ENCODE results near the gene GMFB. TPM values are rescaled to one million over a fixed set of nuclear protein-coding genes. Genes with fewer than 3 reads are reported as not detected.
A peak's percentile ranks its signal among the peaks of the same experiment; 100 is the strongest.

The GMFB gene
- total RNA-seq, 1 donor from 2014 or later: 66.0 TPM

DNA sequence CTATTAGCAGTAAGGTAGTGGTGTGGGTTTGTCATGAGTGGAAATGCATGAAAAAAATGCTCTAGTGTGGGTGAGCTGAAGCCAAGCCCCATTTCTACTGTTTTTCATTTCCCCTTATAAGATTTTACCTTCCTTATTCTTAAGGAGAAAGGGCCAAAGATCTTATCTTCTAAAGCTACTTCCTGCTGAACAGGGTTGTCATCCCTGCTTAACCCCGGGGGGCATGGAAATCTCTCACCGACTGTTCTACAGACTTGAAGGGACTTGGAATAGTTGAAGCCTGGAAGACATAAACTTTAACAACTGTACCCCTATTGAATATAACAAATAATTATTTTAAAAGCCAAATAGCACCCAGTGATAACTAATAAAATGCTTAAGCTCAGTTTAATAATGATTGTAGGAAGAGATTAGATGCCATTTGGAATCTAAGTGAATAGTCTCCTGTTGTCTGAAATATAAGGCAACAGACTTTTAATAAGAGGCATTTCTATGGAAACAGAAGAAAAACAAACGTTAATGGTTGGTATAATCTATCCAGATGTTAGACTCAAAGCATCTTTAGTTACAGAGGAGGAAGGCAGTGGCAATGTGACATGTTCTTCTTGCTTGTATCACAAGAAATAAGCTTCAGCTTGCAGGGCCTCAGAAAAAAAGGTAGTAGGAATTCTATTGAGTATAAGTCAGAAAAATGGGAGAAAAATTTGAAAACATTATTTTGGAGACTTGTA is 1.8 kb upstream of the GMFB start:
- DNase-seq (ENCODE audit: low spot score): no peak

DNA sequence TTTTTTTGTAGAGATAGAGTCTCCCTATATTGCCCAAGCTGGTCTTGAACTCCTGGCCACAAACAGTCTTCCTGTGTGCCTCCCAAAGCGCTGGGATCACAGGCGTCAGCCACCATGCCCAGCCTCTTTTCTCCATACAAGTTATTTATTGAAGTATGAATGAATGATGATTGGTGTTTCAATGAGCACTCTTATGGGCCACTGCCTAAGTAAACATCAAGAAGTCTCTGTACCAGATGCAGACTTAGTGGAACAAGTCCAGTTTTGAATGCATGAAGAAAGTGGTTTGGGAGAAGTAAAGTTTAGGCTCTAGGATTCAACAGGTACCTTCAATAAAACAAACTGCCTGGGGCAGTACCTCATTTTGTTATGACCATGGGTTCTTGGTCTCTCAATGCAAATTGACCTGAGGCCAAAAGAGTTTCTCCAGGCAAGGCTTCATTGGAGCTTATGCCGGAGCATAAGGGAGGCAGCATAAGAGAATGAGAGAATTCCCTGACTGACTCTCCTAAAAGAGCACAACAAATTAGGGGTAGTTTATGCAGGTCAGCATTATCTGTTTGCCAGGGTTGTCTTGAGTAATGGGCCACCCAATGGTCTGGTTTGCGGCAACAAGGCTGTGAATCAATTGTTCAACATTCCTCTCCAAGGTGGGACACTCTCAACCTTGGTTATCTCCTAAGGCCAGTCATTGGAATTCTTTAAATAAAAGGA is 1.1 kb upstream of the GMFB start:
- no peak for DNase-seq (ENCODE audit: low spot score)

DNA sequence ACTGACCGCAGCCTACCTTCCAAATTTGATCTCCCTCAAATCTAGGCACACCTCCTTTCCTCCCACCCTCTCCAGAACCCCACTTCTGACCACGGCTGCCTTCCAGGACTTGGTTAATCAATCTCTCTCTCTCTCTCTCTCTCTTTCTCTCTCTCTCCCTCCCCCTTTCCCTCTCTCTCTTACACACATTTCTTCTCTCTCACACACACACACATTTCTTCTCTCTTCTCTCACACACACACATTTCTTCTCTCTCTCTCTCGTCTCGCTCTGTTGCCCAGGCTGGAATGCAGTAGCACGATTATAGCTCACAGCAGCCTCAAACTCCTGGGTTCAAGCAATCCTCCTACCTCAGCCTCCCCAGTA is 521 bp upstream of the GMFB start:
- DNase-seq (ENCODE audit: low spot score): no peak

DNA sequence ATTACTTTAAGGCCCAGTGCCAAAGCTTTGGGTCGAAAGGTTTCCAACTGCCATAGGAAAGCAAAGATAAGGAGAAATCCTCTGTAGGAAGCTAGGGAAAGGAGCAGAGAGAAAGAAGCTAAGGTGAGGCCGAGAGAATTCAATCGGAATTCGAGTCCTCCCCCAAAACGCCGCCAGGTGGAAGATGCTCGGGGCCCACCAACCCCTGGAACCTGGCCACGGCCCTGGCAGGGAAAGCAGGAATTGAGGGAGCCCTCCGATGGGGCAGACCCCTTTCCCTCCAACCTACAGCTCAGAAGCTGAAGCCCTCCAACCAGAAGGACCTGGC is 498 bp downstream of the GMFB start:
- DNase-seq (ENCODE audit: low spot score): no peak

DNA sequence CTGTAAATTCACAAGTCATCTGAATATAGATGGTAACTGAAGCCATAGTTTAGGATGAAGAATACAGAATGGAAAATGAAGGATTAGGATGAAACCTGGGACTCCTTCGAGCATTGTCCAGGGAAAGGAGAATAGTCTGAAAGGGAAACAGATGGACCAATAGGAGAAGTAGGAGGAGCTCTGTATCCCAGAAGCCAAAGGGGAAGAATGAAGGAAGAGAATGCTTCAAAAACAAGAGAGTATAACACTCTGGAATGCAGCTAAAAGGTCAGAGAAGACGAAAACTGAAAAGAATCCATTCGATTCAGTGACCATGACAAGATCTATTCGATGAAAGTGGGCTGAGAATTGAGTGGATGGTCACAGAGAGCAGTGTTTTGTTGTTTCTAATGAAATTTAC is 1.0 kb downstream of the GMFB start:
- no peak for DNase-seq (ENCODE audit: low spot score)

DNA sequence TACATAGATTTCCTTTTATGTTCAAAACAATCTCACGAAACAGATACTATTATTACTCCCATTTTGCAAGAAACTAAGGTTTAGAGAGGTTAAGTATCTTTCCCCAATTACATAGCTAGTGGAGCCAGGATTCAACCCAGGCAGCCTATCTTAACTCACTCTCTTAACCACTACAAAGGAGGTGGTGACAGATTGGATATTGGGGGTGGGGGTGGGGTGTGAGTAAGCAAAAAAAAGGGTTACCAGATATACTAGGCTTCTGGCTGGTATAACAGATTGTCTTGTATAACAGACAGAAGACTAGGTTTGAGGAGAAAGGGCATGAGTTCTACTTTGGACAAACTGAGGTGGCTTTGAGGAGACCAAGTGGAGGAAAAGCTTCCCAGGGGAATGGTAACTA is 2.1 kb downstream of the GMFB start:
- no peak for DNase-seq (ENCODE audit: low spot score)

DNA sequence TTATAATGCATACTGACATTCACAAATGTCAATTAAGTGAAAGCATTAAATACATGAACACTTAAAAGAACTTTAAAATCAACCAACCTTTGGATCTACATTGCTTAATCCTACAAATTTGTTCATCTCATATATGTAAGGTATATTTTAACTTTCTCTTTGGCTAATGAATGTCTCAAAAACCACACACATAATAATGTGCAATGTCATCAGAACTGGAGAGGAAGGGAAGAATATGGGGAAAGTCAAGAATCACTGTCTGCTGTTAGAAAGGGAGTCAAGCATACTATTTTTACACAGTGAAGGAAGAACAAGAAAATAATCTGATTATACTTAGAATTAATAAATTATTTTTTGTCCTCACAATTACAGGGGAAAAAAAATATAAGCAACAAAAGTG is 4.9 kb downstream of the GMFB start:
- no peak for DNase-seq (ENCODE audit: low spot score)

DNA sequence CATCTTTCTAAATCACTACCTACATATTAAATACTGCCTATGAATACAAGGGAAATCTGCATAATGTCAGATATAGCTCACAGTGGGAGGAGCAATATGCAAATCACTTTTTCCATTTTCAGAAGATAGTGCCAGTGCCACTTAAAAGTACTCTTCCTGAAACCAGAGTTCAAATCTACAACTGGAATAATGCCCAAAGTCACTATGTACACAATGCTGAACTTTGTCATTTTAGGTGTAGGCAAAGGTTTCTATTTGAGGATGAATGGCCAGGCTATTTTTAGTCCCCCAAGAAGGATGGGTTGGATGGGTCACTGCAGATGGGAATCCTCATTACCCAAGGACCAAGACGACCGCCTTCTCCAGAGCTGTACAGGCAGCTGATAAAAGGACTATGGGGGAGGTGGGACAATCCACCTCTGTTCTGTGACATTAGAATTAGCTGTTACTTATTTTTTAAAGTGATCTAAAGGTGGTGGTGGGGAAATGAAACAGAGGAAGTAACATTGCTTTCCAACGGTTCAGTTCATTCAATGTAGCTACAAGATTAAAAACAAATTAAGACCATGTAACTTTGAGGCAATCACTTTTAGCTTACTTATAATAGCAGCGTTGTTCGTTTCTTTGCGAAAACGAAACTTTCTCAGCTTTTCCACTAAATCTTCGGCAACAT is 5.6 kb downstream of the GMFB start:
- no peak for DNase-seq (ENCODE audit: low spot score)

DNA sequence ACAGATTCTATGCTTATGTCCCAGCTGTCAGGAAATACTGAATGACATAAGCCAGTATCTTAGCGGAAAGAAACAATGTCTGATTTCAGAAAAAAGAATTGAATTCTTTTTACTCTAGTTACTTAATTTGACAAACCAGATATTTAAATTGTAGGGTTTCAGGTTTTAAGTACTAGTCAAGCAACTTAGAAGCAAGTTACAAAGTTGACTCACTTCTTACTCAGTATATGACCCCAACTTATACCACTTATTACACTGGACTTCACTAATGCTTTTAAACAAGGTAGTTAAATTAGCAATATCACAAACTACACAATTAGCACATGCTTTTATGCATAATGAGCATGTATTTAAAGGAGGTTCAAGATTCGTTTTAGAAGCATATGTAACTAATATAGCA is 7.1 kb downstream of the GMFB start:
- no peak for DNase-seq (ENCODE audit: low spot score)

DNA sequence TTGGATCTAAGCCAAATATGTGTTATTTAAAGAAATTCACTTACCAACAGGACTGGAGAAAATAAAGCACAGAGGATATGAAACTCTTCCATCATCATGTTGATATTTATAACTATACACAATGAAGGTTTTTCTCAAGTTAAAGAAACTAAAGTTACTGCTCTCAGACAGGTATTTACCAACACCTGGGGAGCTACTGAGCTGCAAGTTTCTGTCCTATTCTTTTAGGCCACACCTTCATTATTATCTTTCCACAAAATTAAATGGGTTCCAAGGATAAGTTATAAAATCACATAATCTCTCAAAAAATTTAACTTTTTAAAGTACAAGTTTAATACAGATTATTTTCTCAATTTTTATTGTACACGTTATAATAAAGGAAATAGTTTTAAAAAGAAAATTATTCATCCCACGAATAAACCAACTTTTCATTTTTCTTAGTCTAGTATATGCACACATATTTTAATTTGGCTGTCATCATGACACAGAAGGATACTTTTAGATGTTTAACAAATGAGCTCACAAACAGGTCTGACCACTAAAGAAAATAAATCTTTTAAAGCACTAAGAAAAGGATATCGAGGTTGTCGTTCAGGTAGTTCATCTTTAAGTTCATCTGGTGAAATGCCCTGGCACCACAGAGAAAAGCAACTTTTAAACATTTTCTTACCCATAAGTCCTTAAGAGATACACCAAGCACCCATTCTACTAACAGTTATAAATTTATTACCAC is 7.8 kb downstream of the GMFB start:
- no peak for DNase-seq (ENCODE audit: low spot score)

DNA sequence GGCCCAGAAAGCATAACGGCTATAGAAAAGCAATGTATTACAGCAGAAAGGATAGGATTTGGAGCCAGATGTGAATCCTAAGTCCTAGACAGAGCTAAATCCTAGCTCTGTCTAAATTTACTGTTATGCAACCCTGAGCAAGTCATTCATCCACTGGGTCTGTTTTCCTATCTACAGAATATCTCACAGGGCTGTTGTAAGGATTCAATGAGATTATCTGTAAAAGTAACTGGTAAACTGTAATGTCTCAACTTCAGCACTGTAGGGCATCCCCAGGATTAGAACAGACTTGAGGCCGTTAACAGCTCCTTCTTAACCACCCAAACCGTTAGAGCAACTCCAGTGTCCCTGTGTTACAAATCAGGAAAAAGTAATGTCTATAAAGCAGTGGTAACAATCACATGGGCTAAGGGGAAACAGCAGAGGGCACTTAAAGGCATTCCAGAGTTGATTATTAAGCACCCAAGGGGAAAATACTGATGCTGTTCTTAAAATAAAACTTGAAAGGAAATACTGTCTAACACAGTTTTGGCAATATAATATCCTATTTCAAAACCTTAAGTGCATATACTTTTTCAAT is 10.1 kb downstream of the GMFB start:
- peak; percentile 96 for DNase-seq (ENCODE audit: low spot score)

DNA sequence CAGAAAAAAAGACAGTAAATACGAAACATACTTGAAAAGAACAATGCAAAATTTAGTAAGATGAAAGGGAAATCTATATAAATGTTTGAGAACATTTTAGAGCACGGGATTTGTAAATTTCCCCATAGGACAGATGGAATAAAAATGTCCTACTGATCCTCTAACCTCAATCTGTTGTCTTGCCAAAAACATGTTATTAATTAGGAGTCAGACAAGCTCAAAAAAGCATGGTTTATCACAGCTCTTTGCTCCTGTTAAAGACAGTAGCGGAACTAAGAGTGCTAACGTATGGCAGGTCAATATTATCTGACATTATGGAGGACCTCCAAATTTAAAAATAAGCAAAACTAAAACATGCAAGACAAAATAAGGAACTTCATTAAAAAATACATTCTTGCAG is 12.9 kb downstream of the GMFB start:
- DNase-seq (ENCODE audit: low spot score): no peak

DNA sequence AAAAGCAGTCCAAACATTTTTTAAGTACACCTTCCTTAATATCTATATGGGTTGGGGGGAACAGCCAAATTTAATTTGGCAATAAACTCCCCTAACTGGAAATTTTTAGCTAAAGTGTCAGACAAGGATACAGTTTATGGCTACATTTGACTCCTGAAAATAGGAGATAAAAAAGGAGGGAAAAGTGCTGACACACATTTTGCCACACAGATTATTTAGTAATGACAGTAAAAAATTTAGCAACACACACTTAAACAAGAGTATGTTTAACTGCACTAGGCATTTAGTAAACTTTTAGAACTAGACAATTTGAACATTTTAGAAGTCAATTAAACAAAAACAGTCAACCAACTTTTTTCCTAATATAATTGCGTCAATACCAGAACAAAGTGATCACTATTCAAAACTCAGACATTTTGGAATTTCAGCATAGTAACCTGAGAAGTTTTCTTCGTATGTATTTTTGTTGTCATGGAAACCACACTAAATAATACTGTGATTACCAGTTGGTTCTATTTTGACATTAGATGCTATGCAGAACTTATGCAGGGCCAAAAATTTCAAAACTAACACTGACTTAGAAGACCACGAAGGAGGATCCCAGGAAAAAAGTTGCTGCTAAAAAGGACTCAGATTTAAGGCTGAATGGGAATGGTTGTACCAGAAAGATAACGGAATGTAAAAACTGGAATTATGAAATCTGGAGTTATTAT is 13.4 kb downstream of the GMFB start:
- peak; percentile 59 for DNase-seq (ENCODE audit: low spot score)

DNA sequence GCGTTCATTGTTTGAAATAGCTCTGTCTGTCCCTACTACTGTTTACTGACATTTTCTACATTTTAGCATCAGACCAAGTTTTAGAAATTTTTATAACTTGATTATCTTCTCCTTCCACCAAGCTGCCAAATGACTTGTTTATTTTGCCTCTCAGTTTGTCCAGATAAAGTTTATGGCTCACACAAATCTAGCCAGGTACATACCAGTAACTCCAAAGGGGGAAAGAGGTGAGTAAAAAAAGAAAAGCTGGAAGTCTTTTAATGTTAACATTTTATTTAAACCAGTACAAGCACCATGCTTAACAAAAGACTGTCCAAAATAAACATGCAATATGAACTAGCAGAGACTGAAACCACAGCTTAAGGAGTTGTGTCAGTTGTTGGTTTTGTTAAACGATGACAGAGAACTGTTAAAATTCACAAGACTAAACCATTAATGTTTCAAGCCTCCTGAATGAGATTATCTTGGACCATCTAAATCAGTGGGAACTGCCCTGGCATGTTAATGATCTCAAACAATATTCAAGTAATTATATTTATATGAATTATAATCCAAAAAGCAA is 14.5 kb downstream of the GMFB start:
- no peak for DNase-seq (ENCODE audit: low spot score)

DNA sequence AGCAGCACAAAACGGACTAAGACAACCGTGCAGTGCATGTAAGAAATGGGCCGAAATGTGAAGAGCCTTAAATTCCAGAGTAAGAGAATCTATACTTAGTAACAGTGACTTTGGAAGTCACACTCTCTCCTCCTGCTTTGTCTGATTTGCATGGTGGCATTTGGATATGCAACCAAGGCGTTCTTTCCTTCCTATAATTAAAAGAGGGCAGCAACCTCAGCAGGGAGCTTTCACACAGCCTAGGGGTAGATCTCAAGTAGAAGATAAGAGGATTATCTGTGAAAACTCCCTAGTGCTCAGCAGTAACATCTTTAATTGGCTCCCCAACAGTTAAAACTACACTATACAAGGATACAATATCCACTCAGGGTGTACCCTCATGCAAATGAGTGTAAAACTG is 16.5 kb downstream of the GMFB start:
- no peak for DNase-seq (ENCODE audit: low spot score)

DNA sequence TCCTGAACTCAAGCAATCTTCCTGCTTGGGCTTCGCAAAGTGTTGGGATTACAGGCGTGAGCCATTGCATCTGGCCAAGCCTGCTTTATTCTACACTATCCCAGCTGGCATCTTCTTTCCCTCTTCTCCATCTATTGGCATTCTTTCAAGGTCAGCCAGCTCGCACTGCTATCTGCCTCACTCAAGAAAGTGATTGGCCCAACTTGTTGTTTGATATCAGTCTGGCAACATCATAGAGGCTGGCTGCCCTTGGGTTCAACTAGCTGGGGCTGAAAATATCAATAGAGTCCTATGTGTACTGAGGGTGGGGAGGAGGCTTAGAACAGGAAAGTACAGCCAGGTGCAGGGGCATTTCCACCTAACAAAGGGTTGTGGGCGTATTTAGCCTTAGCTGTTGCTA is 17.1 kb downstream of the GMFB start:
- DNase-seq (ENCODE audit: low spot score): no peak

DNA sequence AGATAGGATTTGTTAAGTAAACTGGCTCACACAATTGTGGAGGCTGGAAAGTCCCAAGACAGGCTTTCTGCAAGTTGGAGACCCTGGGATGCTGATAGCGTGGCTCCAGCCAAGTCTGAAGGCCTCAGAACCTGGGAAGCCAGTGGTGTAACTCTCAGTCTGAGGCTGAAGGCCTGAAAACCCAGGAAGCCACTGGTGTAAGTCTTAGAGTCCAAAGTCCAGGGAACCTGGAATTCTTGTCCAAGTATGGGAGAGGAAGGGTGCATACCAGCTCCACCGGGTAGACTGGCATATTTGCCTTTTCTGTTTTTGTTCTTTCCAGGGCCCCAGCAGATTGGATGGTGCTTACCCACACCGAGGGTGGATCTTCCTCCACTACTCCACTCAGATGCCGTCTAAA is 18.1 kb downstream of the GMFB start:
- no peak for DNase-seq (ENCODE audit: low spot score)

DNA sequence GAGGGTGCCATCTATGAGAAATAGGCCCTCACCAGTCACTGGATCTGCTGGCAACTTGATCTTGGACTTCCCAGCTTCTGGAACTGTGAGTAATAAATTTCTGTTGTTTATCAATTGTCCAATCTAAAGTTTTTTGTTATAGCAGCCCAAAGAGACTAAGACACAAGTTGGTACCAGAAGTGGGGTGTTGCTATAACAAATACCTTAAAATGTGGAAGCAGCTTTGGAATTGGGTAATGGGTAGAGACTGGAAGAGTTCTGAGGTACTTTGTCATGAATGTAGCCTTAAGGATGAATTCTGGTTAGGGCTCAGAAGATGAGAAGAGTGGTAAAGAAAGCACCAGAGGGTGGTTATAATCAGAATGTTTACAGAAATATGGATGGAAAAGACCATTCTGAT is 21.5 kb downstream of the GMFB start:
- no peak for DNase-seq (ENCODE audit: low spot score)

DNA sequence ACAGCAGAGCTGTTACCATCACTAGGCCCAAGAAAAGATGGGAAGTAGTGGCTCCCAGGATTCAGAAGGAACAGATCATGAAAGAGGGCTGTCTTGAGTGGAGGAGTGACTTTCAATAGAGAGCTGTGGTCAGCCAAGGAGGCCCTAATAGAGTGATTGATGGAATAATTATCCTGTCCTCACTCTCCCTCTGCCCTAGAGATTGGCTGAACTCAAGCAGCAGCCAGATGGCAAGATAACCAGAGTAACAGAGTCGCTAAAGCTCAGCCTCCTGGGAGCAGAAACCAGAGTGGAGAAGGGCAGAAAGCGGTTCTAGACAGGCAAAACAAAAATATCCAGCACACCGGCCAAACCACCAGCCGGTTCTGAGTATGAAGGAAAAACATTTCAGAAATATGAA is 23.1 kb downstream of the GMFB start:
- DNase-seq (ENCODE audit: low spot score): no peak

DNA sequence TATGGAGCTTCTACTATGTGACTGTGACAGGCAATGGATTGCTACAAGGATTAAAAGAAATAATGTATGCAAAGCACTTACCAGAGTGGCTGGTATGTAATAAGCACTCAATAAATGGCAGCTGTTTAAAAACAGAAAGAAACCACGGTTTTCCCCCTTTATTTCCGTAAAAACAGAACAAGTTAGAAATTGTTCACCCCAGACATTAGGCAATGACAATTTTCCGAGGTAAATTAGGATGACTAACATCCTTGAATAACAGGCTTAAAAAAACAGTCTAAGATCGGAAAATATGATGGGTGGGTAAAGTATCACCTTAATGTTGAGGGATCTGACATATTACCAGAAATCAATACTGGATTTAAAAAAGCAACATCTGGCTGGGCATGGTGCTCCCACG is 26.7 kb downstream of the GMFB start:
- DNase-seq (ENCODE audit: low spot score): no peak

DNA sequence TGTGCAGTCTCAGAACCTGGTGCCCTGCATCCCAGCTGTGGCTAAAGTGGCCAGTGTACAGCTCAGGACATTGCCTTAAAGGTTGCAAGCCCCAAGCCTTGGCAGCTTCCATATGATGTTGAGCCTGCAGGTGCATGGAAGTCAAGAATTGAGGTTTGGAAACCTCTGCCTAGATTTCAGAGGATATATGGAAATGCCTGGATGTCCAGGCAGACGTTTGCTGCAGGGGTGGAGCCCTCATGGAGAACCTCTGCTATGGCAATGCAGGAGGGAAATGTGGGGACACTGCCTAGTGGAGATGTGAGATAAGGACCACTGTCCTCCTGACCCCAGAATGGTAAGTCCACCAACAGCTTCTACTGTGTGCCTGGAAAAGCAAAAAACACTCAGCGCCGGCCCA is 29.7 kb downstream of the GMFB start:
- DNase-seq (ENCODE audit: low spot score): no peak

Measured in umbilical cord (tissue), 2 donors.